ENCODE data around the gene ZNF618.

Gene ZNF618

DNA sequence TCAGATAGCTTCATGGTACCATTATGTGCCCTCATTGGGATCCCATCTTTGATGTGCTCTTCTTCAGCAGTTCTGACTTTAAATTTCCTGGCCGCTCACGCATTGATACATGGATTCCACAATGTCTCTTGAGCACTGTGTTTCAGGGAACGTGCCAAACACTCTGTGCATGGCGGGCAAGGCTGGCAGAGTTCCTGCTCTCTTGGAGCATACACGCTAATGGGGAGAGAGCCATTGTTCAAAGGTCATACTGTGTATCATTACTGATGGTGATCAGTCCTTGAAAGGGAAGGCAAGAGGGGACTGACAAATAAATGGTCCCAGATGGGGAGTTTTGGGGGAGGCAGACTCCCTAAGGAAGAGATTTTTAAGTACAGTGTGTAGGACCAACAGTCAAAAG is 149.7 kb downstream of the ZNF618 start:
- TF ChIP-seq, protein P1, sequence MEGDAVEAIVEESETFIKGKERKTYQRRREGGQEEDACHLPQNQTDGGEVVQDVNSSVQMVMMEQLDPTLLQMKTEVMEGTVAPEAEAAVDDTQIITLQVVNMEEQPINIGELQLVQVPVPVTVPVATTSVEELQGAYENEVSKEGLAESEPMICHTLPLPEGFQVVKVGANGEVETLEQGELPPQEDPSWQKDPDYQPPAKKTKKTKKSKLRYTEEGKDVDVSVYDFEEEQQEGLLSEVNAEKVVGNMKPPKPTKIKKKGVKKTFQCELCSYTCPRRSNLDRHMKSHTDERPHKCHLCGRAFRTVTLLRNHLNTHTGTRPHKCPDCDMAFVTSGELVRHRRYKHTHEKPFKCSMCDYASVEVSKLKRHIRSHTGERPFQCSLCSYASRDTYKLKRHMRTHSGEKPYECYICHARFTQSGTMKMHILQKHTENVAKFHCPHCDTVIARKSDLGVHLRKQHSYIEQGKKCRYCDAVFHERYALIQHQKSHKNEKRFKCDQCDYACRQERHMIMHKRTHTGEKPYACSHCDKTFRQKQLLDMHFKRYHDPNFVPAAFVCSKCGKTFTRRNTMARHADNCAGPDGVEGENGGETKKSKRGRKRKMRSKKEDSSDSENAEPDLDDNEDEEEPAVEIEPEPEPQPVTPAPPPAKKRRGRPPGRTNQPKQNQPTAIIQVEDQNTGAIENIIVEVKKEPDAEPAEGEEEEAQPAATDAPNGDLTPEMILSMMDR (conservative IDR thresholded peaks at IDR 0.05; ENCODE audit: low read length), result no peak
- TF ChIP-seq EZH2phosphoT487 (IDR thresholded peaks at IDR 0.05; ENCODE audit: borderline replicate concordance), result no peak
- Histone ChIP-seq H3K9me3 (ENCODE audit: insufficient read depth, low read depth, low read length) (peaks cover 5% of the 10 kb centered on the region; the same call in 1 of the 2 replicates), H3K9me2 (replicated peaks; ENCODE audit: low read depth, low read length) (no peaks in the 10 kb centered on the region), H3K4me3 (ENCODE audit: low read length, poor library complexity, severe bottlenecking) (no peak overlapping the region), H3K4me2 (ENCODE audit: low read depth, low read length, poor library complexity, severe bottlenecking) (no peak overlapping the region), H3F3A (ENCODE audit: low read depth) (no peaks in the 10 kb centered on the region), H3K27me3 (ENCODE audit: insufficient read depth, low read length, poor library complexity, severe bottlenecking) (no peaks in the 10 kb centered on the region), H3K36me3 (ENCODE audit: insufficient read depth, low read length) (peaks cover 60% of the 10 kb centered on the region), H3K79me2 (ENCODE audit: insufficient read depth, low read length) (no peaks in the 10 kb centered on the region), H3K4me1 (ENCODE audit: insufficient read depth, low read length, poor library complexity, severe bottlenecking) (no peaks in the 10 kb centered on the region), H4K20me1 (ENCODE audit: insufficient read depth, low read length, poor library complexity, severe bottlenecking) (no peaks in the 10 kb centered on the region), H2AFZ (ENCODE audit: low read length) (no peak overlapping the region), H3K9ac (ENCODE audit: low read depth, low read length, poor library complexity, severe bottlenecking) (no peak overlapping the region)

DNA sequence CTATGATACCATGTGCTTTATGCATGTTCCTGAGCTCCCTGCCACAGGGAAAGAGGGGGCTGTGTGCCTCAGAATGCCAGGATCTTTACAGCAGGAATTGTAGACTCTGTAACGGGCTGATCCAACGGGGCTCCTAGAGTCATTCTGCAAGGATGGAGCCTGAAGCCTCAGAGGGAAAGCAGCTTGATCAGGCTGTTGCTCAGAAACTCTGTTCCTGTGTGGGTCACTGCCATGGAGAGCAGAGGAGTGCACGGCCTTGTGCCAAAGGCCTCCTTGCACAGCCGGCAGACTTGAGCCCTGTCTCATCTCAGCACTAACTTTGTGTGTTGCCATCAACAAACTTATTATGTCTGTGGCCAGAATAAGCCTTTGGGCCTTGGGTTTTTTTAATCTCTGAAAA is 150.2 kb downstream of the ZNF618 start:
- Histone ChIP-seq H3K4me1 (ENCODE audit: insufficient read depth, low read length, poor library complexity, severe bottlenecking) (no peaks in the 10 kb centered on the region), H3K9me3 (ENCODE audit: insufficient read depth, low read depth, low read length) (peaks cover 5% of the 10 kb centered on the region; the same call in 1 of the 2 replicates), H3K36me3 (ENCODE audit: insufficient read depth, low read length) (peaks cover 59% of the 10 kb centered on the region), H3K4me2 (ENCODE audit: low read depth, low read length, poor library complexity, severe bottlenecking) (no peak overlapping the region), H3K4me3 (ENCODE audit: low read length, poor library complexity, severe bottlenecking) (no peak overlapping the region), H3K79me2 (ENCODE audit: insufficient read depth, low read length) (no peaks in the 10 kb centered on the region), H3K9me2 (replicated peaks; ENCODE audit: low read depth, low read length) (no peaks in the 10 kb centered on the region), H4K20me1 (ENCODE audit: insufficient read depth, low read length, poor library complexity, severe bottlenecking) (no peaks in the 10 kb centered on the region), H3K9ac (ENCODE audit: low read depth, low read length, poor library complexity, severe bottlenecking) (no peak overlapping the region), H2AFZ (ENCODE audit: low read length) (no peak overlapping the region), H3F3A (ENCODE audit: low read depth) (no peaks in the 10 kb centered on the region), H3K27me3 (ENCODE audit: insufficient read depth, low read length, poor library complexity, severe bottlenecking) (no peaks in the 10 kb centered on the region)
- TF ChIP-seq, protein P1 (conservative IDR thresholded peaks at IDR 0.05; ENCODE audit: low read length), result no peak
- no peak for TF ChIP-seq EZH2phosphoT487 (IDR thresholded peaks at IDR 0.05; ENCODE audit: borderline replicate concordance)

DNA sequence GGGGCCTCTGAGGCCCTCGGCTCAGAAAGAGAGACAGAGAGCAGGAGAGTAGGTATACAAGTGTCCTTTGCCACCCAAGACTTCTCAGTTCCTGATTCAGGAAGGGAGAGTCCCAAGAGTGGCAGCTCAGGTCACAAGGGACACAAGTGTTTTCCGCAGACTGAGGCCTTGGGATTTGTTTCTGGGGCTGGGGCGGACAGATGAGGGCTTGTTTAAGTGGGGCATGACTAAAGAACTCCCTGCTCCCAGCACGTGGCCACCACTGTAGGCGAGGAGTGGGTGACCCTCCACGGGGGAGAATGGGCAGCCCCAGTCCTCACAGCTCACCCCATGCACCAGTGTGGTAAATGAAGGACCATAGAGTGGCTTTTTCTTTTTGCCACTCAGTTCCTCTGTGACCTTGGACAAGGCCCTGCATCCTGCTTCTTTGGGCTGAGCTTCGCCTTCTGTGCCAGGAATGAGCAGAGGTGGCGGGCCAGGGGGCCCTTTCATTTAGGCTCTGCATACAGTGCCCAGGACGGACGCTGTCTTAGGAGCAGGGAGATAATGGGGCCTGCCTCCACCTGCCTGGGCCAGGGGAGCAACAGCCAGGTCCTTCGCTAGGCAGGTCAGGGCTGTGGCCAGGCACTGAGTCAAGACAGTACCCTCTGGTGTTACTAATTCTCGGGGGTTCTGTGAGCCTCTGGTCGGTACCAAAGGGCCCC is 151.2 kb downstream of the ZNF618 start:
- Histone ChIP-seq H3K36me3 (ENCODE audit: insufficient read depth, low read length) (peaks cover 54% of the 10 kb centered on the region), H2AFZ (ENCODE audit: low read length) (no peak overlapping the region), H3K4me1 (ENCODE audit: insufficient read depth, low read length, poor library complexity, severe bottlenecking) (no peaks in the 10 kb centered on the region), H3K4me3 (ENCODE audit: low read length, poor library complexity, severe bottlenecking) (no peak overlapping the region), H3K9me2 (replicated peaks; ENCODE audit: low read depth, low read length) (no peaks in the 10 kb centered on the region), H3F3A (ENCODE audit: low read depth) (no peaks in the 10 kb centered on the region), H3K9me3 (ENCODE audit: insufficient read depth, low read depth, low read length) (peaks cover 5% of the 10 kb centered on the region; the same call in 1 of the 2 replicates), H3K9ac (ENCODE audit: low read depth, low read length, poor library complexity, severe bottlenecking) (no peak overlapping the region), H3K27me3 (ENCODE audit: insufficient read depth, low read length, poor library complexity, severe bottlenecking) (no peaks in the 10 kb centered on the region), H3K4me2 (ENCODE audit: low read depth, low read length, poor library complexity, severe bottlenecking) (no peak overlapping the region), H4K20me1 (ENCODE audit: insufficient read depth, low read length, poor library complexity, severe bottlenecking) (no peaks in the 10 kb centered on the region), H3K79me2 (ENCODE audit: insufficient read depth, low read length) (no peaks in the 10 kb centered on the region)
- no peak for TF ChIP-seq EZH2phosphoT487 (IDR thresholded peaks at IDR 0.05; ENCODE audit: borderline replicate concordance)
- TF ChIP-seq, protein P1 (conservative IDR thresholded peaks at IDR 0.05; ENCODE audit: low read length), result no peak
